Measurements from ENCODE around the gene SORCS2.

- no peak for TF ChIP-seq FOSL1 (CRISPR knock-in tag; IDR thresholded peaks at IDR 0.05; ENCODE audit: borderline replicate concordance)
- TF ChIP-seq EED (CRISPR knock-in tag; IDR thresholded peaks at IDR 0.05), result no peak
- no peak for TF ChIP-seq CTCF (CRISPR knock-in tag; IDR thresholded peaks at IDR 0.05)
- TF ChIP-seq ZFX (CRISPR knock-in tag; IDR thresholded peaks at IDR 0.05; ENCODE audit: low read depth), result no peak
- no peak for TF ChIP-seq ZNF503 (CRISPR knock-in tag; IDR thresholded peaks at IDR 0.05)
- TF ChIP-seq ZNF296 (CRISPR knock-in tag; conservative IDR thresholded peaks at IDR 0.05), result no peak
- TF ChIP-seq MYC (CRISPR knock-in tag; IDR thresholded peaks at IDR 0.05; ENCODE audit: borderline replicate concordance), result no peak
- no peak for TF ChIP-seq ZBTB1 (CRISPR knock-in tag; IDR thresholded peaks at IDR 0.05; ENCODE audit: borderline replicate concordance)
- TF ChIP-seq ZFP41 (CRISPR knock-in tag; IDR thresholded peaks at IDR 0.05; ENCODE audit: borderline replicate concordance), result no peak
- TF ChIP-seq, protein P1, sequence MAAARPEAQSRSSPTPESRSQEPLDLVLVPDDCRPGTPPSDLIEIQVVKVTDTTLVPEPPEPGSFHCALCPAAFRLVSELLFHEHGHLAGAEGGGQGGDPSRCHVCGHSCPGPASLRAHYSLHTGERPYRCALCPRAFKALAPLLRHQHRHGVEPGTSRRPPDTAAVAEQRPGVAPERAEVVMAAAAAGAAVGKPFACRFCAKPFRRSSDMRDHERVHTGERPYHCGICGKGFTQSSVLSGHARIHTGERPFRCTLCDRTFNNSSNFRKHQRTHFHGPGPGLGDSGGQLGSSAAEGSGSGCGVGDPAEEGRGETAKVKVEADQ (CRISPR knock-in tag; IDR thresholded peaks at IDR 0.05; ENCODE audit: borderline replicate concordance), result no peak
Observed at GRCh38 chr4:7154351-7154981, 37.9 kb upstream of the SORCS2 start.
